ENCODE results near the gene CDK5.

- TF ChIP-seq, protein P1, sequence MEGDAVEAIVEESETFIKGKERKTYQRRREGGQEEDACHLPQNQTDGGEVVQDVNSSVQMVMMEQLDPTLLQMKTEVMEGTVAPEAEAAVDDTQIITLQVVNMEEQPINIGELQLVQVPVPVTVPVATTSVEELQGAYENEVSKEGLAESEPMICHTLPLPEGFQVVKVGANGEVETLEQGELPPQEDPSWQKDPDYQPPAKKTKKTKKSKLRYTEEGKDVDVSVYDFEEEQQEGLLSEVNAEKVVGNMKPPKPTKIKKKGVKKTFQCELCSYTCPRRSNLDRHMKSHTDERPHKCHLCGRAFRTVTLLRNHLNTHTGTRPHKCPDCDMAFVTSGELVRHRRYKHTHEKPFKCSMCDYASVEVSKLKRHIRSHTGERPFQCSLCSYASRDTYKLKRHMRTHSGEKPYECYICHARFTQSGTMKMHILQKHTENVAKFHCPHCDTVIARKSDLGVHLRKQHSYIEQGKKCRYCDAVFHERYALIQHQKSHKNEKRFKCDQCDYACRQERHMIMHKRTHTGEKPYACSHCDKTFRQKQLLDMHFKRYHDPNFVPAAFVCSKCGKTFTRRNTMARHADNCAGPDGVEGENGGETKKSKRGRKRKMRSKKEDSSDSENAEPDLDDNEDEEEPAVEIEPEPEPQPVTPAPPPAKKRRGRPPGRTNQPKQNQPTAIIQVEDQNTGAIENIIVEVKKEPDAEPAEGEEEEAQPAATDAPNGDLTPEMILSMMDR (conservative IDR thresholded peaks at IDR 0.05; ENCODE audit: low read depth, low read length), result peak; percentile 37; the same call in 1 of the 2 replicates
- no peak for TF ChIP-seq EZH2 (IDR thresholded peaks at IDR 0.05; ENCODE audit: borderline replicate concordance, low read depth, low read length, poor library complexity, severe bottlenecking)
Measured at GRCh38 chr7:151060416-151061212, 2.9 kb upstream of the CDK5 start.
